GM23338 (cell line): ENCODE results near the gene GGT5. TPM values are rescaled to one million over a fixed set of nuclear protein-coding genes. Genes with fewer than 3 reads are reported as not detected.

ENCODE experiments used
- ATAC-seq: fragments of 200-7000 bp; cut with Tn5 transposase; 3 replicates; pipeline ENCODE4 v1.9.1; 2020
- DNase-seq: peaks from one replicate; pipeline ENCODE4 v3.0.0-alpha.2; 2015; ENCODE audit warnings: low spot score
- H2AFZ ChIP-seq: fragments of 200-600 bp; sonication (generic); 2 replicates; pipeline ENCODE4 v1.8.0; 2016; ENCODE audit warnings: antibody characterized with exemption, mild to moderate bottlenecking, moderate library complexity
- H3F3A ChIP-seq: fragments of 200-600 bp; sonication (generic); replicated peaks from 2 replicates; pipeline ENCODE4 v1.8.0; 2017; ENCODE audit warnings: antibody characterized with exemption, mixed run types, low read depth
- H3K27ac ChIP-seq: fragments of 200-600 bp; sonication (generic); 2 replicates; pipeline ENCODE4 v1.6.1; 2016; ENCODE audit warnings: low read depth
- H3K27me3 ChIP-seq: fragments of 200-600 bp; sonication (generic); 2 replicates; pipeline ENCODE4 v1.8.0; 2016; ENCODE audit warnings: mild to moderate bottlenecking, mixed run types, moderate library complexity; ENCODE audit not compliant: insufficient read depth
- H3K36me3 ChIP-seq: fragments of 200-600 bp; sonication (generic); 2 replicates; pipeline ENCODE4 v1.8.0; 2016; ENCODE audit warnings: mild to moderate bottlenecking; ENCODE audit not compliant: insufficient read depth
- H3K4me1 ChIP-seq: fragments of 200-600 bp; sonication (generic); 2 replicates; pipeline ENCODE4 v1.8.0; 2016; ENCODE audit warnings: mild to moderate bottlenecking, moderate library complexity; ENCODE audit not compliant: insufficient read depth
- H3K4me2 ChIP-seq: fragments of 200-600 bp; sonication (generic); 2 replicates; pipeline ENCODE4 v1.7.1; 2017; ENCODE audit warnings: mixed run types
- H3K4me3 ChIP-seq: fragments of 200-600 bp; sonication (generic); 2 replicates; pipeline ENCODE4 v1.6.1; 2016; ENCODE audit warnings: mixed run types
- H3K79me2 ChIP-seq: fragments of 200-600 bp; sonication (generic); replicated peaks from 2 replicates; pipeline ENCODE4 v1.8.0; 2017; ENCODE audit warnings: mild to moderate bottlenecking; ENCODE audit not compliant: insufficient read depth
- H3K9me2 ChIP-seq: fragments of 200-600 bp; sonication (generic); 2 replicates; pipeline ENCODE4 v1.8.0; 2017; ENCODE audit not compliant: insufficient read depth
- H4K20me1 ChIP-seq: fragments of 200-600 bp; sonication (generic); replicated peaks from 2 replicates; pipeline ENCODE4 v1.8.0; 2017; ENCODE audit warnings: mild to moderate bottlenecking; ENCODE audit not compliant: insufficient read depth
- H3K27ac Mint-ChIP-seq: 2 replicates; pipeline ENCODE4 v1.8.0; 2020; ENCODE audit warnings: inconsistent platforms, mild to moderate bottlenecking, moderate library complexity, mixed read lengths
- H3K27me3 Mint-ChIP-seq: 3 replicates; pipeline ENCODE4 v1.8.0; 2022; ENCODE audit warnings: low read depth, mild to moderate bottlenecking, moderate library complexity, mixed read lengths, inconsistent platforms; ENCODE audit not compliant: insufficient read depth, poor library complexity
- H3K36me3 Mint-ChIP-seq: 3 replicates; pipeline ENCODE4 v1.8.0; 2021; ENCODE audit warnings: low read depth, mild to moderate bottlenecking, inconsistent platforms, moderate library complexity, mixed read lengths
- H3K4me1 Mint-ChIP-seq: 3 replicates; pipeline ENCODE4 v1.8.0; 2020; ENCODE audit warnings: mild to moderate bottlenecking, inconsistent platforms, mixed read lengths
- H3K4me3 Mint-ChIP-seq: 3 replicates; pipeline ENCODE4 v1.8.0; 2021; ENCODE audit warnings: moderate library complexity, mild to moderate bottlenecking, inconsistent platforms, mixed read lengths
- H3K9me3 Mint-ChIP-seq: 3 replicates; pipeline ENCODE4 v1.8.0; 2020; ENCODE audit warnings: moderate library complexity, mild to moderate bottlenecking, inconsistent platforms, mixed read lengths
- CREB1 ChIP-seq: fragments of 250-450 bp; sonication (Bioruptor Pico); IDR thresholded peaks from 2 replicates; pipeline ENCODE4 v1.5.0; 2020; ENCODE audit warnings: low read depth, mild to moderate bottlenecking, moderate library complexity
- ETS1 ChIP-seq: IDR thresholded peaks from 2 replicates; pipeline ENCODE4 v1.6.1; 2016; ENCODE audit warnings: antibody characterized with exemption
- EZH2phosphoT487 ChIP-seq: fragments of 200-600 bp; sonication (generic); IDR thresholded peaks from one replicate; pipeline ENCODE4 v1.8.1; 2018; ENCODE audit warnings: antibody characterized with exemption; ENCODE audit not compliant: unreplicated experiment
- JUNB ChIP-seq: IDR thresholded peaks from one replicate; pipeline ENCODE4 v1.6.1; 2016; ENCODE audit warnings: antibody characterized with exemption; ENCODE audit not compliant: unreplicated experiment
- NANOG ChIP-seq: IDR thresholded peaks from 2 replicates; pipeline ENCODE4 v1.6.1; 2016; ENCODE audit warnings: antibody characterized with exemption, borderline replicate concordance
- POLR2AphosphoS5 ChIP-seq: IDR thresholded peaks from 2 replicates; pipeline ENCODE4 v1.6.1; 2016; ENCODE audit warnings: antibody characterized with exemption, low read depth
- REST ChIP-seq: IDR thresholded peaks from one replicate; pipeline ENCODE4 v1.6.1; 2018; ENCODE audit warnings: antibody characterized with exemption; ENCODE audit not compliant: unreplicated experiment
- STAT1 ChIP-seq: IDR thresholded peaks from one replicate; pipeline ENCODE4 v1.6.1; 2016; ENCODE audit warnings: antibody characterized with exemption; ENCODE audit not compliant: unreplicated experiment
- ZNF331 ChIP-seq: fragments of 250-450 bp; sonication (Bioruptor Pico); IDR thresholded peaks from 2 replicates; pipeline ENCODE4 v1.5.0; 2020; ENCODE audit warnings: low read depth, mild to moderate bottlenecking, moderate library complexity
- polyA plus RNA-seq: library from polyadenylated mRNA; unstranded; fragments of >200 nt; fragmentation: Nextera tagmentation; extraction: Ambion mirVana; gene quantifications from 2 replicates; pipeline ENCODE4 v1.2.1, GENCODE V29; 2016
- total RNA-seq: library from RNA; depleted of rRNA; stranded (reverse); fragments of >200 nt; shearing (Covaris generic); gene quantifications from 2 replicates; pipeline ENCODE4 v1.2.3, GENCODE V29; 2014
- TF ChIP-seq, protein P1 (sequence below), 2 experiments: fragments of 200-600 bp in 1 of 2; sonication (generic) in 1 of 2; conservative IDR thresholded peaks; 2 replicates each; pipeline versions ENCODE4 v1.5.1 to v1.6.1; 2016 to 2017; ENCODE audit warnings: antibody characterized with exemption in 2 of 2, low read depth in 2 of 2, mild to moderate bottlenecking in 2 of 2, moderate library complexity in 1 of 2

The GGT5 gene
- total and polyA plus RNA-seq, 2 experiments from 2014 or later = not detected

DNA sequence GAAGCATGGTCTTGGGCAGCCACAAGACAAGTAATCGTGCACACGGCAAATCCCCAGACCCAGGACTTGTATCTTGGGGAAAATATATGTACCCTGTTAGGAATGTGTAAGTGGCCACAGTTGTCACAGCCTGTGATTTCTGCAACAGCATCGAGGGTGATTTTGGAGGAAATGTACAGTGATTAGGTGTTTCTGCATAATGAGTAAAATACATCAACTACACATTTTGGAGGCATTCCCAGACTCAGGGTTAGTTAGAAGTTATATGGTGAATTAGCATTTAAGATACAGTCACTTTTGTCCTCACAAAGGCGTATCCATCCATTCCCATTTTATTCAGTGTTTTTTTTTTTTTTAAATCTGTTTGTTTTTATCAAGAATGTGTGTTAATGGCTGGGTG, 35.2 kb downstream of the GGT5 start:
- Histone ChIP-seq H4K20me1 (no peaks in the 10 kb centered on the region), H3K4me2 (no peak overlapping the region), H3K27ac (no peak overlapping the region), H3K27me3 (no peaks in the 10 kb centered on the region), H3K4me1 (peaks cover 5% of the 10 kb centered on the region; the same call in 1 of the 2 replicates), H3K4me3 (no peak overlapping the region), H2AFZ (0 out of 2 replicates have a peak overlapping the region, but pooled peaks have one; percentile 32), H3F3A (no peaks in the 10 kb centered on the region), H3K36me3 (no peaks in the 10 kb centered on the region; the same call in 1 of the 2 replicates), H3K79me2 (no peaks in the 10 kb centered on the region), H3K9me2 (no peaks in the 10 kb centered on the region)
- Mint-ChIP-seq H3K27me3 (peaks cover 4% of the 10 kb centered on the region), H3K9me3 (peaks cover 12% of the 10 kb centered on the region), H3K4me3 (no peak overlapping the region), H3K4me1 (peaks cover 24% of the 10 kb centered on the region), H3K27ac (no peak overlapping the region), H3K36me3 (peaks cover 9% of the 10 kb centered on the region; the same call in 2 of the 3 replicates)
- ATAC-seq = no peak
- DNase-seq = no peak
- TF ChIP-seq POLR2AphosphoS5 = no peak
- no peak for TF ChIP-seq STAT1
- TF ChIP-seq ZNF331 (CRISPR knock-in tag) = no peak
- no peak for TF ChIP-seq NANOG
- TF ChIP-seq JUNB = no peak
- no peak for TF ChIP-seq ETS1
- no peak for TF ChIP-seq REST
- TF ChIP-seq, protein P1, sequence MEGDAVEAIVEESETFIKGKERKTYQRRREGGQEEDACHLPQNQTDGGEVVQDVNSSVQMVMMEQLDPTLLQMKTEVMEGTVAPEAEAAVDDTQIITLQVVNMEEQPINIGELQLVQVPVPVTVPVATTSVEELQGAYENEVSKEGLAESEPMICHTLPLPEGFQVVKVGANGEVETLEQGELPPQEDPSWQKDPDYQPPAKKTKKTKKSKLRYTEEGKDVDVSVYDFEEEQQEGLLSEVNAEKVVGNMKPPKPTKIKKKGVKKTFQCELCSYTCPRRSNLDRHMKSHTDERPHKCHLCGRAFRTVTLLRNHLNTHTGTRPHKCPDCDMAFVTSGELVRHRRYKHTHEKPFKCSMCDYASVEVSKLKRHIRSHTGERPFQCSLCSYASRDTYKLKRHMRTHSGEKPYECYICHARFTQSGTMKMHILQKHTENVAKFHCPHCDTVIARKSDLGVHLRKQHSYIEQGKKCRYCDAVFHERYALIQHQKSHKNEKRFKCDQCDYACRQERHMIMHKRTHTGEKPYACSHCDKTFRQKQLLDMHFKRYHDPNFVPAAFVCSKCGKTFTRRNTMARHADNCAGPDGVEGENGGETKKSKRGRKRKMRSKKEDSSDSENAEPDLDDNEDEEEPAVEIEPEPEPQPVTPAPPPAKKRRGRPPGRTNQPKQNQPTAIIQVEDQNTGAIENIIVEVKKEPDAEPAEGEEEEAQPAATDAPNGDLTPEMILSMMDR (conservative IDR thresholded peaks at IDR 0.05; ENCODE audit: low read depth in 2 of 2) = no peak
- TF ChIP-seq EZH2phosphoT487 = no peak
- TF ChIP-seq CREB1 (CRISPR knock-in tag) = no peak
